ENCODE measurements around the gene TMEM115.

DNA sequence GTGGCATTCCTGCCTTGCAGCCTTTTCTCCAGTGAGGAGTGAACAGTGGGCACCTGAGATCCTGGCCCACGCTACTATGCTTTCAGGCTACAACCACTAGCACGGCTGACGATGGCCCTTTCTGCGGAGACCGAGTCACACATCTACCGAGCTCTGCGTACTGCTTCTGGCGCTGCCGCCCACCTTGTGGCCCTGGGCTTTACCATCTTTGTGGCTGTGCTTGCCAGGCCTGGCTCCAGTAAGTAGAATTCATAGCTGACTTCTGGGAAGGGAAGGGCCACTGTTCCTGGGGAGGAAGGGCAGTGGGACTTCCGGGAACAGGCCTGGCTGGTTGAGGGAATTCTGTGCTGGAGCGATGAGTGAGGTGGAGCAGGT is 8.0 kb downstream of the TMEM115 start:
- TF ChIP-seq, protein P1, sequence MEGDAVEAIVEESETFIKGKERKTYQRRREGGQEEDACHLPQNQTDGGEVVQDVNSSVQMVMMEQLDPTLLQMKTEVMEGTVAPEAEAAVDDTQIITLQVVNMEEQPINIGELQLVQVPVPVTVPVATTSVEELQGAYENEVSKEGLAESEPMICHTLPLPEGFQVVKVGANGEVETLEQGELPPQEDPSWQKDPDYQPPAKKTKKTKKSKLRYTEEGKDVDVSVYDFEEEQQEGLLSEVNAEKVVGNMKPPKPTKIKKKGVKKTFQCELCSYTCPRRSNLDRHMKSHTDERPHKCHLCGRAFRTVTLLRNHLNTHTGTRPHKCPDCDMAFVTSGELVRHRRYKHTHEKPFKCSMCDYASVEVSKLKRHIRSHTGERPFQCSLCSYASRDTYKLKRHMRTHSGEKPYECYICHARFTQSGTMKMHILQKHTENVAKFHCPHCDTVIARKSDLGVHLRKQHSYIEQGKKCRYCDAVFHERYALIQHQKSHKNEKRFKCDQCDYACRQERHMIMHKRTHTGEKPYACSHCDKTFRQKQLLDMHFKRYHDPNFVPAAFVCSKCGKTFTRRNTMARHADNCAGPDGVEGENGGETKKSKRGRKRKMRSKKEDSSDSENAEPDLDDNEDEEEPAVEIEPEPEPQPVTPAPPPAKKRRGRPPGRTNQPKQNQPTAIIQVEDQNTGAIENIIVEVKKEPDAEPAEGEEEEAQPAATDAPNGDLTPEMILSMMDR (IDR thresholded peaks at IDR 0.05), result no peak
- no peak for TF ChIP-seq ZFX (IDR thresholded peaks at IDR 0.05; ENCODE audit: borderline replicate concordance)

All from 22Rv1 (cell line).